HEK293 (cell line): ENCODE results near the gene CIAPIN1.

Experiments
- CTCF ChIP-seq: fragments of 450-650 bp; formaldehyde crosslinking; IDR thresholded peaks from 2 replicates; pipeline ENCODE4 v1.5.1; 2016; ENCODE audit warnings: missing biosample characterization, missing genetic modification characterization
- MEIS1 ChIP-seq: sonication (generic); formaldehyde crosslinking; IDR thresholded peaks from 2 replicates; pipeline ENCODE4 v1.8.1; 2022; ENCODE audit warnings: missing genetic modification reagents, mild to moderate bottlenecking, borderline replicate concordance
- PBX3 ChIP-seq: sonication (generic); formaldehyde crosslinking; IDR thresholded peaks from 2 replicates; pipeline ENCODE4 v1.8.1; 2022; ENCODE audit warnings: mild to moderate bottlenecking, moderate library complexity, missing genetic modification reagents
- REPIN1 ChIP-seq: fragments of 450-650 bp; formaldehyde crosslinking; IDR thresholded peaks from 2 replicates; pipeline ENCODE4 v1.5.1; 2017; ENCODE audit warnings: missing biosample characterization, missing genetic modification characterization, low read depth
- TSHZ1 ChIP-seq: fragments of 450-650 bp; formaldehyde crosslinking; IDR thresholded peaks from 2 replicates; pipeline ENCODE4 v1.5.1; 2016; ENCODE audit warnings: missing biosample characterization, missing genetic modification characterization, borderline replicate concordance
- ZBTB7A ChIP-seq: fragments of 450-650 bp; formaldehyde crosslinking; IDR thresholded peaks from 2 replicates; pipeline ENCODE4 v1.5.1; 2016; ENCODE audit warnings: low read depth, missing biosample characterization, missing genetic modification characterization
- ZNF214 ChIP-seq: fragments of 450-650 bp; formaldehyde crosslinking; IDR thresholded peaks from 2 replicates; pipeline ENCODE4 v1.5.1; 2017; ENCODE audit warnings: missing biosample characterization, mild to moderate bottlenecking, missing genetic modification characterization, borderline replicate concordance
- ZNF324 ChIP-seq: fragments of 450-650 bp; formaldehyde crosslinking; IDR thresholded peaks from 2 replicates; pipeline ENCODE4 v1.5.1; 2016; ENCODE audit warnings: missing biosample characterization, missing genetic modification characterization
- ZNF416 ChIP-seq: fragments of 450-650 bp; formaldehyde crosslinking; IDR thresholded peaks from 2 replicates; pipeline ENCODE4 v1.5.1; 2016; ENCODE audit warnings: missing biosample characterization, missing genetic modification characterization
- ZNF510 ChIP-seq: fragments of 450-650 bp; formaldehyde crosslinking; IDR thresholded peaks from 2 replicates; pipeline ENCODE4 v1.5.1; 2018; ENCODE audit warnings: mild to moderate bottlenecking, missing genetic modification characterization, missing biosample characterization; ENCODE audit not compliant: insufficient replicate concordance
- ZNF639 ChIP-seq: fragments of 450-650 bp; formaldehyde crosslinking; IDR thresholded peaks from 2 replicates; pipeline ENCODE4 v1.5.1; 2016; ENCODE audit warnings: missing biosample characterization, missing genetic modification characterization

GRCh38 chr16:57401943-57402640 is 45.1 kb downstream of the CIAPIN1 start:
- no peak for TF ChIP-seq ZNF510 (tag by site-specific recombination)
- TF ChIP-seq ZBTB7A (tag by site-specific recombination) = no peak
- no peak for TF ChIP-seq ZNF639
- no peak for TF ChIP-seq ZNF324 (tag by site-specific recombination)
- no peak for TF ChIP-seq CTCF (tag by site-specific recombination)
- TF ChIP-seq ZNF416 (tag by site-specific recombination) = no peak
- TF ChIP-seq PBX3 (CRISPR knock-in tag) = no peak
- no peak for TF ChIP-seq TSHZ1 (tag by site-specific recombination)
- no peak for TF ChIP-seq REPIN1 (tag by site-specific recombination)
- TF ChIP-seq MEIS1 (CRISPR knock-in tag) = no peak
- TF ChIP-seq ZNF214 (tag by site-specific recombination) = no peak
